8988T (cell line): ENCODE measurements around the gene PFKFB2.

Source experiments
- DNase-seq: peaks from one replicate; pipeline ENCODE4 v3.0.0; 2011

Gene PFKFB2

DNA sequence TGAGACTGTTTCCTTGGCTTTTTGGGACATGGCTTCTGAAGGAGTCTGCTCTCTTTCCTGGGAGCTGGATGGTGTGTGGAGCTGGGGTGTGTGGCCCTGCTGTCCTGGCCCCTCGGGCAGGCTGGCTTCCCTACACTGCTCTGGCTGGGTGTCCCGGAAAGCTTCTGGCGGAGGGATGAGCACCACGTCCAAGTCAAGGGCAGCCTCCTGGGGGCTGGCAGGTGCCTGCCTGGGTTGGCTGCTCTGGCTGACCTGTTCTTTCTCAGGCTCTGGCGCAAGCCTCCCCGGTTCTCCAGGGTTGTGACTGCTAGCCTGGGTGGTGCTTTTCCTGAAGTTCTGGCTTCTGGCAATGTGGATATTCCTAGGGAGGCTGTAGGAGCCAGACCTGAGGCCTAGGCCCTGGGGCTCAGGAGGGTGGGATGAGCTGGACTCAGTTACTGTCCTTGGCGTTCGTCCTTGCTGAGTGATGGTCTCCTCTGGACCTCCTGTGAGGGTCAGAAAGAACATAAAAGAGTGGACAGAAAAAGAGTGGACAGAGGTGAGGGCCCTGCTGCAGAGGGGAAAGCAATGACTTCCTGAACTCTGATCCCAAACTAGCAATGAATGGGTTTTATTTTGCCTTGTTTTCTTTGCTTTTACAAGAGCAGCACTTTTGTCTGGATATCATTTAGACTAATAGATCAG lies 29.9 kb upstream of the PFKFB2 start:
- DNase-seq = no peak

DNA sequence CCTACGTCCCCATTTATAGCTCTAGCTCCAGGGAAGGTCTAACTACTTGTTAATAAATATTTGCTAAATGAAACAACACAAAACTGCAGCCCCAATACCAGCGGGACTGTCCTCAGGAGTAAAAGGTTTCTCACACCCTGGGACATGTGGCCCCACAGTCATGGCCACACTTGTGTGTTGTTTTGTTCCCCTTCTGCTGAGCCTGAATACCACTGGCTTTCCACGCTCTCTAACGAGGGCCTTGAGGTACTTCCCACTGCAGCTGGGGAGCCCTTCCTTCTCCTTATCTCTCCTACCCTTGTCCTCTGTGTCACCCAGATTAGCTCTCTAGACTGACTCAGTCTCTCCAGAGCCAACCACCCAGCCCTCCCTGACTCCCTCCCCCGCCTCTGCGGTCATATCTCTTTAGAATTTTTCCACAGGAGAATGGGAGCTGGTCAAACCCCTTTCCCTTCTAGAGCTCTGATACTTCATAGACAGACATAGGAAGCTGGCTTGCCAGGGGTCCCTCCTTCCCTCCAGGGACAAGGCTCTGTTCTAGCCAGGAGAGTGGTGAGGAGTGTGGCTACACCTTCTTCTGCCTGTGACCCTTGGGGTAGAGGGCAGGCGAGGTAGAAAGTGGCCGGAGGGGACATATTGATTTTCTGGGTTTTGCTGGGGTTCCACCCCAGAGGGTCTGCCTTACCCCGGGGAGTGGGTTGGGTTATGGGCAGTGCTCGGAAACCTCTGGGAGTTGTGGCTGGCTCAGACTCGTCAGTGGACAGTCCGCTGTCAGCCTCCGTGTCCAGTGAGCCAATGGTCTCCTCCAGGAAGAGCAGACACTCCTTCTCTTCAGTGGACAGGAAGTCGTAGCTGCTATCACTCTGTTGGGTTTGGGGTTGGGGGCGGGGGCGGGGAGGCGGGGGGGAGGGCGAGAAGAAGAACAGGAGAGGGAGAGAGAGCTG lies 28.6 kb upstream of the PFKFB2 start:
- DNase-seq = no peak

DNA sequence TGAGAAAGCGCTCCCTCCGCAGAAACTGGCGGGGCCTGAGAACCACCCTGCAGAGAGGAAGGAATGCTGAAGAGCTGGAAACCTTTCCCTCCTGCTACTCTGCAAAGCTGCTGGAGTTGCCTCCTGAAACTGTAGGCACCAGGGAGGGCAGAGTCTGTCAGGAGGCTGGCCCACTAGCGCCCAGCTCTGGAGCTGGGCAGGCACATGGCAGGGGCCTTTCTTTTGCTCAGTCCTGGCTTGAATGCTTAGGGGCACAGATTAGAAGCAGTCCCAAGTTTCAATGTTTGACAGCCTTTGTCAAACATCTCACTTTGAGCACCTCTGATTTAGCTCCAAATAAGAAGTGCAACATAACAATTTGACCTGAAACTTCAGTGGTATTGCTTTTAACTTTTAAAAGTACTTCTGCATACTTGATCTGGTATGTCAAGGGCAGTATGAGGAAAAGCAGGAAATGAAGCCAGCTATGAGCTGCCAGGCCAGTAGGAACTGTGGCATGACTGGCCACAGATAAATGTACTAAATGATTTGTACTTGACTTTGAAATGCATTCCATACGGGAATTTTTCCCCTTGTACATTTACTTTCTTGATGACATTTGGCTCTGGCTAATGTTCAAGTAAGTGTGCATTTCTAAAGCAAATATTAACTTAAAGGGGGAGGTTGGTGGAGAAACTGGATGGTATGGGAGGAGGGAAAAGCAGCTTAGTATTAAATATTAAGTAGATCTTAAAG lies 27.8 kb upstream of the PFKFB2 start:
- no peak for DNase-seq

DNA sequence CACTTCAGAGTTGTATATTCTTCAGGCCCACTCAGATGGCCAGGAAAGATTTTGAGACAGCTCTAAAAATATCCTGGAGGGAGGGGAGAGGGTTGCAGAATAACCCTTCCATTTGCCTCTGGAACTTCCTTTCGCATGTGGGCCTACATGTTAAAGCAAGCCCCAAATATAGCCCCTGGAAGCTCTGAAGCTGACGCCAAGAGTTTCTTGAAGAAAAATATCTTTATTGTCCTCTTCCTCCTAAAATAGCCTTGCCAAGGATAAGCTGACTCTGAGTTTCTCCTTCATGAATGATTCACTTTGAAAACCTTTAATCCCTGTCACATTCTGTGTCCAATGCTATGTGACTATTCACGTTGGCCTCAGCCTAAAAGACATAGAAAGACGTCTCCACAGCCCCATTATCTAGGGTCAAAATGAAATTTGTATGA lies 27.0 kb upstream of the PFKFB2 start:
- no peak for DNase-seq

DNA sequence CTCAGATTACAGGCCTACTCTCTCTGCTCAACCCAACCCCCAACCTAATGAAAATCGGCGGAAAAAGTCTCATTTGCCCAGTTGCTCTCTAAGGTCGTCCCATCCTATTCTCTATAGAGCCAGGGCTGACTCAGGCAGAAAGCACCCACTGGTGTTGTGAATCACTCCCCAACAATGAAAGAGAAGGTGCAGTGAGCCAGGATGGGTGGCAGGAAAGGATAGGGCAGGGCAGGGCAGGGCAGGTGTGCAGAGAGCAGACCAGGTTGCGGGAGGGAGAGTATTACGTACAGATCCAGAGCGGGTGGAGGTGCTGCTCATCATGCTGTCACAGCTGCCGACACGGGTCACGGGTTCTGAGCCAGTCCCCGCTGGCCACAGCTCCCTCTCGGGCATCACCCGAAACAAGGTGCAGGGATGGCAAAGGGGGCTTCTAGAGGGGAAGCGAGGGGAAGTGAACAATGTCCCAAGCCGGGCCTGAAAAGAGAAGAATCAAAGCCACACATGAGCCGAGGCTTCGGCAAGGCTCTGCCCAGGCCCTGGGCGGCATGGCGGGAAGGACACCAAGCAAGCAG lies 25.8 kb upstream of the PFKFB2 start:
- peak; percentile 63 for DNase-seq

DNA sequence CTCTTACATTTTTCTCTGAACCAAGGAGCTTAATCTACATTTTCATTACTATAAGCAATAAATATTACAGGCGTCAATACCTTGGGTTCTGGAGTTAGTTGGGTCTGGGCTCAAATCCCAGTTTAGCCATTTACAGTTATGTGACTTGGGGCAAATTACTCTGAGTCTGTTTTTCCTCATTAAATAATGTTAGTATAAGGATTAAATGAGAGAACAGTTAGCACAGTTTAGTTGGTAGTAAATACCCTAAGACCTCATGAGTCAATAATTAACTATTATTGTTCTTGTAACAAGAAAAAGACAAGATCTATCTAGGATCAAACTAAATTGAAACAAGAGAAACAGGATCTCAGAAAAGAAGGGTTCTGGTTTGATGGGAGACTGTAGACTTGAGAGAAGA lies 25.2 kb upstream of the PFKFB2 start:
- no peak for DNase-seq

DNA sequence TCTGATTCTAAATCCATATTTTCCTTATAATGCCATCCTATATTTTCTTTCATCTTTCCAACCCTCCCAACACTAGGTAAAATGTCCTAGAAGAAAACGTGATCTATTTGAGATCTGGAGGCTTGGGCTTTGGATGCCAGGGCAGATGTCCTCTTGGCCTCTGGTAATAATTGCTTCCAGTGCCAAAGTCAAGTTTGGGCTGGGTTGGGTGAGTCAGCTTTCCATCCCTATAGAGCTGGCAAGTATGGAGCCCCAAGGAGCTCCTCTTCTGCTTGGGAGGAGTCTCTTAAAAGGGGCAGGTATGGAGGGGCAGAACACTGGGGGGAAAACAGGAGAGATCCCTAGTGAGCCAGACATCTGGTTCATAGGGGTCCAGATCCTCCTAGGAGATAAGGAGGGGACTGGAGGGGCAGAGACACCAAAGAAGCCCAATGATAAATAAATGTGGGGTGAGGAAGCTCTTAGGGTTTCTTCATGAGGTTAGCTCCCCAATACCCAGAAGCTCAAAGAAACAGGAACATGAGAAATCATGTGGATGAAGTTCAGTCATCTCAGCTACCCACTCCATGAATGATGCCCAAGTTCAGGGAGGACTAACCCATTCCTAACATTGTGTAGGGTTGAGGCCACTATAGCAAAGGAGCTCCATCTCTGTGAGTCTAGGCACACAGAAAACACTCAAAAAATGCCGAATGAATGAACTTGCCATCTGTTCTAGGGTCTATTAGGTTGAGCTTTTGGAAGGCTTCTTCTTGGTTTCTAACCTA lies 24.0 kb upstream of the PFKFB2 start:
- DNase-seq = no peak

DNA sequence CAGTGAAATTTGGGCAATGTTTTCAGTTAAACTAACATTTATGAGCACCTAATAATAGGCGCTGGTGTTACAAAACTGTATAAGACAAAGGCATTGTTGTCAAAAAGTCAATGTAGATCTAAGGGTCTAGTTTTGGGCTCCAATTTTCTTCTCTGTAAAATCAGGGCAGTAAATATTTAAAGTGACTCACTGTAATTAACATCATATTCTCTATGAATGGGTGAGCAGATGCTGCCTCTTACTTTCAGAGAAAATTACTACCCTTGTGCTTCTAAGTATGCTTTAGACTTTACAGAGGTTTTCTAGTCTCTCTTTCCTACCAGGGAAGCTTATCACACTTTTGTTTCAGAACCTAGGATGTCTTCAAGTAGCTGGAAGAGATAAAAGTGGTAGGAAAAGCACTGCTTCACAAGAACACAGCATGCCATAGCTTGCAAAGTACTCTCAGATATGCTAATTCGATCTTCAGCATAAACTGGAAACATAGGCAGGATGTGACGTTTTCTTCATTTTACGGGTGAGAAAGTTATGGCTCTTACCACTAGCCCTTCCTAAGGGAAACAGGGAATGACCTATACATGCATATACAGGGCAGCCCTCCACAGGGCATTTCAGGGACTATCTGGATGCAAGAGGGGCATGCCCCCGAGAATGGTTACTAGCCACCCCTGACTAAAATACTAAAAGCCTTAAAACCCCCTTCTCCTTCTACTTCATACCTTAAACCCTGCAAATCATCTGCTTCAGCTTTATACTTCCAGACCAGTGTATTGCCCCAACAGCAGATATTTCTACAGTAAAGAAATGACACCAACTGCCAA lies 23.2 kb upstream of the PFKFB2 start:
- no peak for DNase-seq

DNA sequence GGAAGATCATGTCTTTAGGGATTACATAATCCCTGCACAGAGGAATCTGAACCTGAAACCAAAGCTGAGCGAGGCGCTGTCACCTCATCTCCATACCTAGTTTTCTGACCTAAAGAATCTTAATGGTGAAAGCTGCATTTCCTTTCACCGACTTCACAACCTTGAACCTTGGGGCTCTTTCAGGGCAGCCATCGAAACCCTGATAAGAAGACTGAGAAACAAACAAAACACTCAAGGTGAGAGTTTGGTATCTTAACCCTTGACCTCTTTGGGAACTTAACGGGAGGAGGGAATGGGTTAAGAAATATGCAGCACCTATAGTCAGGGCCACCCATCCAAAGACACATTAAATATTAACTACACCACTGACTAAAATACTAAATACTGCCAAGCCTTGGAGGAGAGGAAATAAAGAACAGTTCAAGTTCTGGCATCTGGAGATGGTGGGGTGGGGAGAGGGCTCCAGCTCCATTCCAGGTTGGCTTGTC lies 22.5 kb upstream of the PFKFB2 start:
- no peak for DNase-seq

DNA sequence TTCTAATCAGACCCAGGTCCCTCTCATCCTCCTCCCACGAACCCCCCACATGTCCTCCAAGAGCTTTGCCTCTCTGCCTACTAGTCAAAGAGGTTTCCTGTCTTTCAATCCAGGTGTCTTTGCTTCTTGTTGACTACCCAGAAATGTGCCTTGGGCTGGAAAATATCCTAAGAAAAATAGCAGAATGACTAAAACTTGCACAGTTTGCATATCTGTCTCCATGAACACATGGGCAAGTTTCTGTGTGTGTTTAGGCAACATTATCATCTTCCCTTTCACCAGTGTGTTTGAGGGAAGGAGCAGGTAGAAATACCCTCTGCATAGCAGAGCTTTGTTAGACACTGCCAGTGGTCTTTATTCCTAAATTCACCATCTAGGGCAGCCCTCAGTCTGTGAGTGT lies 22.1 kb upstream of the PFKFB2 start:
- DNase-seq = no peak

DNA sequence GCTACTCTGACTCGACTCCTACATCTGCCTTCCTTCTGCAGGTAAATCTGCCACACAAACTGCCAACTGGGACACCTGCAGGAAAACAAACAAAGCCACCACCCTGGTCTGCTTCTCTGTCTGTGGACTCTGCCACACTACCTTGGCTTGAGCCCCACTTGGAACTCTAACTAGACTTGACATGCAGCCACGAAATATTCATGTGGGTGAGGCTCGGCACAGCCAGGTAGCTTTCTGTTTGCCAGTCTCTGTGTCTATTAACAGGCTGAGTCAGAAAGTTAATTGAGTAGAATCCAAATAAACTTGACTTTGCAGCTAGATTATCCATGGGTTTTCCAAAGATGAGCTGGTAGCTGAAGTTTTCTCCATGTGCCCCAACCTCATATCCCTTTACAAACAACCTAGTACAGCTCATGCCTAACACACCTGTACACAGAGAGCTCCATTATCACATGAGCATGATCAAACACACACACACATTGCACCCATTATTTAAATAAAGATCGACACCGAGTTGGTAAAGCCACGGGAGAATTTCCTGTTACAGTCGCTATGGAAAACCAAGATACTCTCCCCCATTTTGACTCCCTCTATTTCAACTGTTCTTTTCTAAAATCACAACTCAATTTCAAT lies 21.3 kb upstream of the PFKFB2 start:
- DNase-seq = no peak

DNA sequence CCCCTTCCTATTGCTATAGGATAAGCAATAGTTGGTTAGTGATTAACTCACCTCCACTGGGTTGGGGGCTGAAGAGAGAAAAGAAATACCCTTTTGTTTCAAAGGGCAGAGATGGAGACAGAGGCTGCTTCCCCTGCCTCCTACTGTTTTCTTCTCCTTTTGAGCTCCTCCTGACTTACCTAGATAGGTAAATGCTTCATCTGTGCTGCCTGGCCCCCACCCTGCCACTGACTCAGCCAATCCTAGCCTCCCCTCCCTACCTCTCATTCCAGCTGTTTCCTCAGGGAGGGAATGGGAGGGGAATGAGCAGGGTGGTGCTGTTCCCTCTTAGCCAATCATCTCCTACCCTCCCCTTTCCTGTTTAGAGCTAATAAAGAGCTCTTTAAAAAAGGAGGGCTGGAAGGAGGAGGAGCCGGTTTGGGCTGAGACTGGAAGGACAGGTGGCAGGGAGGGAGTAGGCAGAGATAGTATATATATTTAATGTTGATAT lies 20.5 kb upstream of the PFKFB2 start, which contains the start of gene C1orf116:
C1orf116 (minus strand) TSS at position 229 of the 490 bp plus-strand sequence. CDS start 5,158 bp downstream, outside the sequence.
- DNase-seq = no peak

DNA sequence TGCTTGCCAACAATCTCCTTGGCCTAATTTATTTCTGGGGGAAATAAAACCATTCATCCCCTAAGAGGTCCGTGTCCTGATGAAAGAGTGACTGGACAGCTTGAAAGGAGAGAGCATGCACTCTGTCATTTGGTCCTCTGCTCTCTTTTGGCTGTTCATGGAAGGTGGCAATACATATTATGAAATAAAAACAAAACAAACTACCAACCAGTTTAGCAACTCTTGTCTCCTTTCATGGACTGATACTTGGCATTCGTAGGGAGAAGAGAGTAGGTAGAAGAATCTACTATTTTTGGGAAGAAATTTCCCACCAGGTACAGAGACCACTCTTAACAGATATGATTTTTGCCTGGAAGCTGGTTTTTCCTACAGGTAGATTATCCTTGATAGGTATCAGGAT lies 19.8 kb upstream of the PFKFB2 start:
- no peak for DNase-seq

DNA sequence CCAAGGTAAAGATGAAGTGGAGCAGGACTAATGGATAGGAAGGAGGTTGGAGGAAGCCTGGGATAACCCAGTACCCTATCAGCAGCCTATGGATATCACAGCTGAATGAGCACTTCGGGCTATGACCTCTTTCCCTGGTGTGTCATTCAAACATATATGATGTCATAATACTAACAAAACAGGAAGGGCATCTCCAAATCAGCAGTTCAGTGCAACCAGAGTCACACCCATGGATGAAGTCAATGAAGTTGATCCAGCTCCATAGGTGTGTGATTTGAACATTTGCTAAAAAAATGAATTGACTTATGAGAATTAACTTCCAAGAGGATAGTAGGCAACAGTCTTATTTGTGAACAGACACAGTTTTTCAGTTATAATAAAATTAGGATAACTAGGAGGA lies 18.9 kb upstream of the PFKFB2 start:
- DNase-seq = no peak

DNA sequence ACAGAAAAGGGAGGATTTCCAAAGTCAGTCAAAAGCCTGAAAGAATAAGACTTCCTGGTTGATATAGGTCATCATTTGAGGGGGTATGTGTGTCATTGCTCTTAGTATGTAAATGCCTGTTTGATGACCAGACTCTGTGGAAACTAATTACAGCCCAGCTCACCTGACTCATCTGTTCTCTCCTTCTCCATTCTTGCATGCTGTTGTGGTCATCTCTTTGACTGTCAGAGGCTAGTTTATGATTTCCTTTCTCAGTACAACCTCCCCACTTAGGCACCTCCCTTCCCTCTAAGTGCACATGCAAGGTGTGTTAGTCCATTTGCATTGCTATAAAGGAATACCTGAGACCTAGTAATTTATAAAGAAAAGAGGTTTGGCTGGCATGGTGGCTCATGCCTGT lies 18.1 kb upstream of the PFKFB2 start:
- no peak for DNase-seq

DNA sequence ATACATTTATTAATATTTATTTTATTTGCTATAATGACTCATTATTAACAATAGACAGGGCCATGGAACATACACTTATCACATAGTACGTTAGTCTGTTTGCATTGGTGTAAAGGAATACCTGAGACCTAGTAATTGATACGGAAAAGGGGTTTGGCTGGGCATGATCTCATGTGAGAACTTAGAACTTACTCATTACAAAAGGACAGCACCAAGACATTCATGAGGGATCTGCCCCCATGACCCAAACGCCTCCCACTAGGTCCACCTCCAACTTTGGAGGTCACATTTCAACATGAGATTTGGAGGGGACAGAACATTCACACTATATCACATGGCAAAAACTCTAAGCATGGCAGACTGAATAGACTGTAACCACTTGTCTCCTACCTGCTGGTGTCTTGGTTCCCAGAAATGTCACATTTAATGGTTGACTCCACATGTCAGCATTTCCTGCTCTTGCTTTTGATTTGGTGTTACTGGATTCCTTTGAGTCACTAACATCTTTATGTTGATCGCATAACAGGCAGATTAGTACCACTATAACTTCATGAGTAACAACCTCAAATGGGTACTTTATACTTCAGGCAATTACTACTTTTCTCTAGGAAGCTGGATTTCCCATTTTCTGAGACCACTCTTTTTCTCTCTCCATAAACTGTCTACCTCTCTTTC lies 17.1 kb upstream of the PFKFB2 start:
- no peak for DNase-seq

DNA sequence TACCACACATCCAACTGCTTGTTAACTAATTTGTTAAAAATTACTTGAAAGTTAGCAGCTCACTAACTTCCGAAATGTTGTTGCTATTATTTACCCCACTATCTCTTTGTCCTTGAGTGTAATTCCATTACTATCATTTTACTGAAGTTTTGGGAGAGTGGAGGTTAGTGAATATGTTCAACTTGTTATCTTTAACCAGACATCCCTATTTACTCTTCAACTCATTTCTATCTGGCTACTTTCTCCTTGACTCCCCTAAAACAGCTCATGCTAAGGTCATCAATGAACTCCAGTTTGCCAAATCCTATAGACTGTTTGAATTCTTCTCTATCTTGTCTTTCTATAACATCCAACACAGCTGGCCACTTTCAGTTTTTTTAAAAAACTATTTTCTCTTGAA lies 16.2 kb upstream of the PFKFB2 start:
- DNase-seq = no peak

DNA sequence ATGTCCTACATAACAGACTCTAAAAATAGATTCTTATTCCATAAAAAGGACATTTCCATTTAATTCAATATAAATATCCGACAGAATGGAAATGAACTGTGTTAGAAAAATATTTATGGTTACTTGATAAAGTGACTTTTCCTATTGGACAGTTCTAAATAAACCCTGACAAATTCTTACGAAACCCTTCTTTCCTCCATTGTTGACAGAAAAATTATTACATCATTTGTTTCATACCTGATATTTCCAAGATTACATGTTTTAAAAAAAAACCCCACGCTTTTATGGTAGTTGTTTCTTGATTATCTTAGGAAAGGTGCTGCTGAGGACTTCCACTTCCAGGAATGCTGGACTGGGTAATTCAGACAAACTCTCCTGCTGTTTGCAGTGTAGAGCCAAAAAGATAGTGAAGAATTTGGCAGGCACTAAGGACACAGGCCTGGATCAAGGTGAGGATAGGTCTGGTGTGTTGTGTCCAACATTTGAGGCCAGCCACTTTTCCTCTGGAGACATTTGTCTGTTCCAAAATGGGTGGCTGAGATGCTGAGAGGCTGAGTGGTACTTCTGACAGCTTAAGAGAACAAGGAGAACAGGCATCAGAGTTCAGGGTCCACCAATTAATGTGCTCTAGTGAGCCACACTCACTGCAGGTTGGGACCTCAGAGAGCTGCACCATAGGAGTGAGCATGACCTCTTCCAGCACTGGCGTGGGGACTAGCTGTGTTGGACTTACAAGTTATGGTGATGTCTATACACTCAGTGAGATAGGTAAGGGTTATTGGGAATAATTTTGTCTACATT lies 13.5 kb upstream of the PFKFB2 start:
- no peak for DNase-seq

DNA sequence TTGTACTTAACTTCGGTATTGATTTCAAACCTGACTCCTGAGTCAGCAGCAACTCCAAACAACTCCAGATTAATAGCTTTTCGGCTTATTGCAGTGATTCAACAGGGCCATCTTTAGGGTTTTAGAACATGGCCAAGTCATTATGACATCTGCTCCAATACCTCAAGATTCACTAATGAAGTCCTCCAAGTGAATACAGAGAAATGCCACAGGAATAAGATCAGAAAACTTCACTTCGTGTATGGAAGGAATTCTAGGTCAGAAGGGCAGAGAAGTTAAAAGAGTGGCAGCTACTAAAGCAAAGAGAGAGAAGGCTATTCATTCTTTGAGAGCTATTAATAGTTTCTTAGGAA lies 12.9 kb upstream of the PFKFB2 start:
- DNase-seq = no peak
